Ascending aorta (tissue), 2 donors: ENCODE data around the gene PRKAR2B. TPM values are rescaled to one million over a fixed set of nuclear protein-coding genes. Genes with fewer than 3 reads are reported as not detected.

Experiments used
- DNase-seq, 2 donors: peaks; one replicate each; pipeline ENCODE4 v3.0.0-alpha.2; 2019; ENCODE audit warnings: low spot score in 2 of 2
- H3K27ac ChIP-seq, 2 donors: fragments of 200-600 bp; sonication (generic); one replicate each; pipeline ENCODE4 v1.5.1; 2016 to 2017; ENCODE audit warnings: mild to moderate bottlenecking in 1 of 2
- H3K27me3 ChIP-seq: fragments of 200-600 bp; sonication (generic); one replicate; pipeline ENCODE4 v1.5.1; 2017
- H3K36me3 ChIP-seq, 2 donors: fragments of 200-600 bp; sonication (generic); one replicate each; pipeline ENCODE4 v1.5.1; 2016
- H3K4me1 ChIP-seq, 2 donors: fragments of 200-600 bp; sonication (generic); one replicate each; pipeline ENCODE4 v1.5.1; 2016 to 2017; ENCODE audit warnings: mild to moderate bottlenecking in 1 of 2
- H3K4me3 ChIP-seq, 2 donors: fragments of 200-600 bp; sonication (generic); one replicate each; pipeline ENCODE4 v1.5.1; 2016 to 2017; ENCODE audit warnings: mild to moderate bottlenecking in 1 of 2
- H3K9me3 ChIP-seq, 2 donors: fragments of 200-600 bp; sonication (generic); one replicate each; pipeline ENCODE4 v1.5.1; 2016
- intact Hi-C: fragments of 100-400 bp; cut with DNase I; formaldehyde crosslinking; loops from one replicate; pipeline ENCODE4 v1.15.1; 2023
- total RNA-seq: library from RNA; depleted of rRNA; stranded (reverse); fragments of >200 nt; gene quantifications from one replicate; pipeline ENCODE4 v1.1.0, GENCODE V29; 2016
- TF ChIP-seq, protein P1 (sequence below), 3 experiments: fragments of 200-600 bp in 2 of 3; fragments of 450-650 bp in 1 of 3; sonication (generic) in 2 of 3; IDR thresholded peaks; one replicate each; pipeline ENCODE4 v1.5.1; 2016 to 2019; ENCODE audit warnings: antibody characterized with exemption in 3 of 3, mild to moderate bottlenecking in 1 of 3, moderate library complexity in 1 of 3

The PRKAR2B gene
- total RNA-seq, result 10.5 TPM

DNA sequence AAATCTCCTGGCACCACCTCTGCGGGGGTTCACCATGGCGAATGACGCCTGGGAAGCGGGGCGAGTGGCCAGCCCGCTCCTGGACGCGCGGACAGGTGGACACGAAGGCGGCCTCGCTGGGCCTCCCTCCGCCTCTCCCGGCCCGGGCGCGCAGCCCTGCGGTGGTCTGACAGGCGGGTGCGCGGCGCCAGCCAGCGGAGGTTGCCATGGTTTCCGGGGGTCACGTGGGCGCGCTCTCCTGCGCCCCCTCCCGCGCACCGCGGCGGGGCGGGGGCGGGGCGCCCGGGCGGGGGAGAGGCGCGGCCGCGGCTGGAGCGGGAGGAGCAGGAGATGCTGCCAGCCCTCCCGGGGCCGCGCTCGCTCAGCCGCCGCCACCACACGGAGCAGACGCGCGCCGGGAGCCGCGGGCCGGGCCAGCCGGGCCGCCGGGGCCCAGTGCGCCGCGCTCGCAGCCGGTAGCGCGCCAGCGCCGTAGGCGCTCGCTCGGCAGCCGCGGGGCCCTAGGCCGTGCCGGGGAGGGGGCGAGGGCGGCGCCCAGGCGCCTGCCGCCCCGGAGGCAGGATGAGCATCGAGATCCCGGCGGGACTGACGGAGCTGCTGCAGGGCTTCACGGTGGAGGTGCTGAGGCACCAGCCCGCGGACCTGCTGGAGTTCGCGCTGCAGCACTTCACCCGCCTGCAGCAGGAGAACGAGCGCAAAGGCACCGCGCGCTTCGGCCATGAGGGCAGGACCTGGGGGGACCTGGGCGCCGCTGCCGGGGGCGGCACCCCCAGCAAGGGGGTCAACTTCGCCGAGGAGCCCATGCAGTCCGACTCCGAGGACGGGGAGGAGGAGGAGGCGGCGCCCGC lies at the start of gene PRKAR2B:
Gene PRKAR2B (plus strand): TSS at position 359 of the 848 bp plus-strand sequence. CDS start 203 bp downstream, at position 562.
- DNase-seq, result peak in 1 of 2 donors; percentile 77

GRCh38 chr7:106994833-106995232 lies 49.7 kb upstream of the PRKAR2B start:
- Histone ChIP-seq H3K27me3 (no peaks in the 10 kb centered on the region), H3K4me3 (no peak overlapping the region), H3K27ac (no peak overlapping the region), H3K36me3 (no peaks in the 10 kb centered on the region), H3K4me1 (no peaks in the 10 kb centered on the region), H3K9me3 (no peaks in the 10 kb centered on the region)
- no peak for DNase-seq
- intact Hi-C loops, result no loop called here
- TF ChIP-seq, protein P1, sequence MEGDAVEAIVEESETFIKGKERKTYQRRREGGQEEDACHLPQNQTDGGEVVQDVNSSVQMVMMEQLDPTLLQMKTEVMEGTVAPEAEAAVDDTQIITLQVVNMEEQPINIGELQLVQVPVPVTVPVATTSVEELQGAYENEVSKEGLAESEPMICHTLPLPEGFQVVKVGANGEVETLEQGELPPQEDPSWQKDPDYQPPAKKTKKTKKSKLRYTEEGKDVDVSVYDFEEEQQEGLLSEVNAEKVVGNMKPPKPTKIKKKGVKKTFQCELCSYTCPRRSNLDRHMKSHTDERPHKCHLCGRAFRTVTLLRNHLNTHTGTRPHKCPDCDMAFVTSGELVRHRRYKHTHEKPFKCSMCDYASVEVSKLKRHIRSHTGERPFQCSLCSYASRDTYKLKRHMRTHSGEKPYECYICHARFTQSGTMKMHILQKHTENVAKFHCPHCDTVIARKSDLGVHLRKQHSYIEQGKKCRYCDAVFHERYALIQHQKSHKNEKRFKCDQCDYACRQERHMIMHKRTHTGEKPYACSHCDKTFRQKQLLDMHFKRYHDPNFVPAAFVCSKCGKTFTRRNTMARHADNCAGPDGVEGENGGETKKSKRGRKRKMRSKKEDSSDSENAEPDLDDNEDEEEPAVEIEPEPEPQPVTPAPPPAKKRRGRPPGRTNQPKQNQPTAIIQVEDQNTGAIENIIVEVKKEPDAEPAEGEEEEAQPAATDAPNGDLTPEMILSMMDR (IDR thresholded peaks at IDR 0.05), result no peak

More for the DNA sequence above, at the start of gene PRKAR2B:
- TF ChIP-seq, protein P1 (IDR thresholded peaks at IDR 0.05), result no peak
- Histone ChIP-seq H3K9me3 (no peaks in the 10 kb centered on the region), H3K36me3 (no peaks in the 10 kb centered on the region), H3K27me3 (no peaks in the 10 kb centered on the region), H3K4me3 (peak within 1 kb of the TSS; percentile 66 to 74), H3K27ac (peak within 1 kb of the TSS; percentile 62), H3K4me1 (peaks cover 7% of the 10 kb centered on the region in 2 donors)
- intact Hi-C loops, result loop anchor here (2.0 to 5.0 kb wide), 2 partner anchors 124 to 698 kb away; partner anchors contain the start of genes CBLL1 and HBP1

GRCh38 chr7:106997487-106998271 lies 46.8 kb upstream of the PRKAR2B start:
- no peaks in the 10 kb centered on the region for H3K4me1 ChIP-seq
- H3K9me3 ChIP-seq, result no peaks in the 10 kb centered on the region
- TF ChIP-seq, protein P1 (IDR thresholded peaks at IDR 0.05), result no peak
- H3K27ac ChIP-seq, result no peak overlapping the region
- H3K27me3 ChIP-seq, result no peaks in the 10 kb centered on the region
- intact Hi-C loops, result no loop called here
- no peak overlapping the region for H3K4me3 ChIP-seq
- no peaks in the 10 kb centered on the region for H3K36me3 ChIP-seq
- DNase-seq, result no peak

DNA sequence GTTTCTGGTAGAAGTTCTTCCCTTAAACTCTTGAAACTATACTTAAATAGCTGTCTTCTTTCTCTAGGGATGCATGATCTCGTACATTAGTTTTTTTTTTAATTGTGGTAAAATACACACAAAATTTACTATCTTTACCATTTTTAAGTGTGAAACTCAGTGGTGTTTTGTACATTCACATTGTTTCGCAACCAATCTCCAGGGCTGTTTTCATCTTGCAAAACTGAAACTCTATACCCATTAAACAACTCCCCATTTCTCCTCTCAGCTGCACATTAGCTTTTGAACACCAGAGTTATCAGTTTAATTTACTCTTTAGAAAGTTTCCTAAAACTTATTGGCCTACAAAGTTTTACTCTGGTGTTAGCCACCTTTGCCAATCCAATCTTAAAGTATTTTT lies 45.5 kb upstream of the PRKAR2B start:
- TF ChIP-seq, protein P1 (IDR thresholded peaks at IDR 0.05), result no peak

DNA sequence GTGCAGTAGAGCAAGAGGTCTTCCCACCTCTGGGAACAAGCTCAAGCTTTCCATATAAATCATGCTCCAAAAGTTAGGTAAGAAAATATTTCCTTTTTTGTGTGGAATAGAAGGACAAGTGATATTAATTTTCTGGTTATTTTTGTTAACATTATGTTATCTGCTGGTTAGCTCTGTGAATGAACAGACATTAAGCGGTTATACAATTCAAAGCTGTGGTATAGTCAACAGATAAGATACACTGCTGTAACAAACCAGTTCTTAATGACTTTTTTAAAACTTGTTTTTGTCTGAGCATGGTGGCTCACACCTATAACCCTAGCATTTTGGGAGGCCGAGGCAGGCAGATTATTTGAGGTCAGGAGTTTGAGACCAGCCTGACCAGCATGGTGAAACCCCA lies 43.0 kb upstream of the PRKAR2B start:
- no peak overlapping the region for H3K27ac ChIP-seq
- no peaks in the 10 kb centered on the region for H3K27me3 ChIP-seq
- H3K9me3 ChIP-seq, result no peaks in the 10 kb centered on the region
- H3K4me3 ChIP-seq, result no peak overlapping the region
- H3K4me1 ChIP-seq, result no peaks in the 10 kb centered on the region
- intact Hi-C loops, result no loop called here
- TF ChIP-seq, protein P1 (IDR thresholded peaks at IDR 0.05), result no peak
- no peak for DNase-seq
- no peaks in the 10 kb centered on the region for H3K36me3 ChIP-seq

More for the DNA sequence above, 45.5 kb upstream of the PRKAR2B start:
- H3K4me1 ChIP-seq, result no peaks in the 10 kb centered on the region
- no peak overlapping the region for H3K4me3 ChIP-seq
- intact Hi-C loops, result no loop called here
- DNase-seq, result no peak
- no peaks in the 10 kb centered on the region for H3K36me3 ChIP-seq
- H3K9me3 ChIP-seq, result no peaks in the 10 kb centered on the region
- H3K27me3 ChIP-seq, result no peaks in the 10 kb centered on the region
- no peak overlapping the region for H3K27ac ChIP-seq
